CD4-positive, alpha-beta memory T cell (primary cell): ENCODE data around the gene AKIP1. TPM values are rescaled to one million over a fixed set of nuclear protein-coding genes. Genes with fewer than 3 reads are reported as not detected.

ENCODE experiments used
- CTCF ChIA-PET: fragments of 350-600 bp; sonication (Branson Sonifier 250); formaldehyde crosslinking; loops from one replicate; lab custom pipeline; 2021; ENCODE audit warnings: inconsistent platforms; ENCODE audit not compliant: partially characterized antibody; lab: Charles Lee
- POLR2A ChIA-PET: fragments of 350-600 bp; sonication (Branson Sonifier 250); formaldehyde crosslinking; loops from one replicate; lab custom pipeline; 2021; ENCODE audit not compliant: partially characterized antibody; lab: Charles Lee
- DNase-seq, 5 donors: peaks; one replicate each; pipeline versions ENCODE4 v3.0.0 to v3.0.0-alpha.2; 2020 to 2022; ENCODE audit warnings: mixed read lengths in 1 of 5
- H3K27ac ChIP-seq: one replicate; pipeline ENCODE4 v1.7.0; 2013; ENCODE audit warnings: low read depth, low read length
- H3K27me3 ChIP-seq: 2 replicates; pipeline ENCODE4 v1.7.0; 2013; ENCODE audit warnings: mild to moderate bottlenecking, low read length, moderate library complexity; ENCODE audit not compliant: insufficient read depth
- H3K36me3 ChIP-seq: 2 replicates; pipeline ENCODE4 v1.7.0; 2013; ENCODE audit warnings: mild to moderate bottlenecking, low read length, moderate library complexity; ENCODE audit not compliant: insufficient read depth
- H3K4me1 ChIP-seq: 2 replicates; pipeline ENCODE4 v1.7.0; 2013; ENCODE audit warnings: mild to moderate bottlenecking, low read length, moderate library complexity; ENCODE audit not compliant: insufficient read depth
- H3K4me3 ChIP-seq, 2 donors: one replicate each; pipeline ENCODE4 v1.7.0; 2013; ENCODE audit warnings: low read length in 2 of 2, mild to moderate bottlenecking in 1 of 2
- H3K9me3 ChIP-seq, 2 donors: one replicate each; pipeline ENCODE4 v1.7.0; 2013; ENCODE audit warnings: low read length in 2 of 2, control low read depth in 1 of 2; ENCODE audit not compliant: control insufficient read depth in 1 of 2
- H3K27ac Mint-ChIP-seq, 7 donors: one replicate each; pipeline ENCODE4 v1.8.0; 2020 to 2021; ENCODE audit warnings: mixed read lengths in 7 of 7, mild to moderate bottlenecking in 6 of 7, inconsistent platforms in 3 of 7, moderate library complexity in 3 of 7
- H3K27me3 Mint-ChIP-seq, 2 donors: one replicate each; pipeline ENCODE4 v1.8.0; 2020 to 2021; ENCODE audit warnings: mixed read lengths in 2 of 2
- H3K36me3 Mint-ChIP-seq, 2 donors: one replicate each; pipeline ENCODE4 v1.8.0; 2020 to 2021; ENCODE audit warnings: mixed read lengths in 2 of 2, inconsistent platforms in 1 of 2, mild to moderate bottlenecking in 1 of 2
- H3K4me1 Mint-ChIP-seq, 4 donors: one replicate each; pipeline ENCODE4 v1.8.0; 2020 to 2021; ENCODE audit warnings: mixed read lengths in 4 of 4, mild to moderate bottlenecking in 1 of 4
- H3K4me3 Mint-ChIP-seq, 8 donors: one replicate each; pipeline ENCODE4 v1.8.0; 2020 to 2021; ENCODE audit warnings: mixed read lengths in 8 of 8, mild to moderate bottlenecking in 7 of 8, moderate library complexity in 6 of 8, inconsistent platforms in 3 of 8
- H3K9me3 Mint-ChIP-seq, 8 donors: one replicate each; pipeline ENCODE4 v1.8.0; 2020 to 2021; ENCODE audit warnings: mixed read lengths in 8 of 8, mild to moderate bottlenecking in 5 of 8, inconsistent platforms in 3 of 8, moderate library complexity in 1 of 8
- intact Hi-C: fragments of 100-400 bp; cut with micrococcal nuclease; formaldehyde crosslinking; loops from one replicate; pipeline ENCODE4 v1.15.1; 2023
- polyA plus RNA-seq, 2 donors: library from polyadenylated mRNA; unstranded; fragments of 300-500 nt; fragmentation: Illumina TruSeq; gene quantifications; one replicate each; pipeline ENCODE4 v1.2.3, GENCODE V29; 2021
- total RNA-seq, 2 experiments: library from RNA; stranded (reverse); gene quantifications; one replicate each; pipeline ENCODE4 v1.2.3, GENCODE V29; 2021

AKIP1 gene, protein sequence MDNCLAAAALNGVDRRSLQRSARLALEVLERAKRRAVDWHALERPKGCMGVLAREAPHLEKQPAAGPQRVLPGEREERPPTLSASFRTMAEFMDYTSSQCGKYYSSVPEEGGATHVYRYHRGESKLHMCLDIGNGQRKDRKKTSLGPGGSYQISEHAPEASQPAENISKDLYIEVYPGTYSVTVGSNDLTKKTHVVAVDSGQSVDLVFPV
- total RNA-seq (10 to 100 TPM; 13.3 to 14.5 TPM), polyA plus RNA-seq (10 to 100 TPM; 16.5 to 20.2 TPM)

DNA sequence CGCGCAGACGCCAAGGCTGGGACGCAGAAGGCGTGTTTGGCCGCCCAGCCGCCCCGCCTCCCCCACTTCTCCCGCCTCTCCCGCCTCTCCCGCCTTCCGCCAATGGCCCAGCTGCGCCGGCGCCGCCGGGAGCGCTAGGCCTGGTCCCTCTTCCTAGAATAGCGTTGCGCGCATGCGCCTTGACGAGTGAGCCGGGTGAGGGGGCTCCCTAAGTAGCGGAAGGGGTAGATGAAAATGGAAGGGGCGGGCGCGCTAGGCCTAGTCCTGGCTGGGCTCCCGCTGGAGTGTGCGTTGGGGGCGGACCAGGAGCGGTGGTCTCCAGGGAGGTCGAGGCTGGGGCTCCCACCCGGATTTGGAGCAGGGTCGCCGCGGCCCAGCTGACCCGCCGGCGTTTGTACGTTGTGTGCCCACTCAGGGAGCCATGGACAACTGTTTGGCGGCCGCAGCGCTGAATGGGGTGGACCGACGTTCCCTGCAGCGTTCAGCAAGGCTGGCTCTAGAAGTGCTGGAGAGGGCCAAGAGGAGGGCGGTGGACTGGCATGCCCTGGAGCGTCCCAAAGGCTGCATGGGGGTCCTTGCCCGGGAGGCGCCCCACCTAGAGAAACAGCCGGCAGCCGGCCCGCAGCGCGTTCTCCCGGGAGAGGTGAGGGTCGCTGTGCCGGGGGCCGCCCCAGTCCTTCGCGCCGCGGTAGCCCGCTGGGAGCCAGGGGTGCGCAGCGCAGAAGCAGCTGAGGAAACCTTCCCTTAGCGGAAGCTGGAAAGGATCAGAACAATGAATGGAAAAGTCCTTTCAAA lies at the start of gene AKIP1:
TSS of gene AKIP1 (plus strand) at position 161 of the 795 bp plus-strand sequence. CDS start at position 422, 261 bp downstream.
- ChIA-PET POLR2A (interaction anchor here (0.6 to 3.1 kb wide), 10 partner anchors 48 to 702 kb away, joined by 3 to 19 read pairs (median 4); partner anchors contain the start of genes NRIP3, RPL27A, TMEM9B and TRIM66), CTCF (interaction anchor here (1.3 to 3.2 kb wide), 4 partner anchors 49 to 227 kb away, joined by 5 to 26 read pairs (median 12); no protein-coding TSS in a partner anchor)
- DNase-seq, result peak; percentile 63 to 78 (median 65)
- Histone ChIP-seq H3K36me3 (no peaks in the 10 kb centered on the region), H3K27ac (peak within 1 kb of the TSS; percentile 52), H3K4me3 (peak within 1 kb of the TSS; percentile 76 to 79), H3K27me3 (no peaks in the 10 kb centered on the region), H3K4me1 (peaks cover 38% of the 10 kb centered on the region), H3K9me3 (no peaks in the 10 kb centered on the region)
- H3K36me3 Mint-ChIP-seq, result peaks cover 0 to 2% of the 10 kb centered on the region in 2 donors
- H3K27me3 Mint-ChIP-seq, result no peaks in the 10 kb centered on the region
- no peaks in the 10 kb centered on the region for H3K9me3 Mint-ChIP-seq
- intact Hi-C loops, result loop anchor here (2.0 to 5.0 kb wide), 6 partner anchors 91 to 924 kb away; partner anchors contain the start of genes EIF3F, NRIP3, RPL27A and TMEM41B
- peak within 1 kb of the TSS; percentile 57 to 94 (median 89) for H3K27ac Mint-ChIP-seq
- H3K4me3 Mint-ChIP-seq, result peak within 1 kb of the TSS; percentile 91 to 97 (median 92)
- peaks cover 27 to 60% (median 41%) of the 10 kb centered on the region in 4 donors for H3K4me1 Mint-ChIP-seq

DNA sequence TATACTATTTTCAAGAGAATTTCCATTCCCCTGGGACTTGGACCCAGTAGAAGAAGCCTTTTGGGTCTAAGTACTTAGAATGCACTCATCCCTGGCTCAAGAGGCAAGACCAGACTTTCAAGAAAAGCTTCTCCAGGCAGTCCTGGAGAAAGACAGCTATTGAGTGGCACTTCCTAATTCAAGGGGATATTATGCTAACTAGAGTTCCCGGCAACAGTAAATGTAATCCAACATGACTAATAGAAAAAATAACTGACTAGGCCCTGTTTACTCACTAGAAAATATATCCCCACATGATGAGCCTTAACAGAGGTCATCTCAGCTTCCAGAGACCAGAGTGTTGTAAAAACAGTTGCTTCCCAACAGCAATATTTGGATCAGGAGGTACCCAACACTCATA lies 47.2 kb upstream of the AKIP1 start:
- Mint-ChIP-seq H3K4me3 (no peak overlapping the region), H3K27ac (no peak overlapping the region), H3K9me3 (no peaks in the 10 kb centered on the region), H3K4me1 (no peaks in the 10 kb centered on the region), H3K36me3 (no peaks in the 10 kb centered on the region), H3K27me3 (peaks cover 12 to 21% of the 10 kb centered on the region in 2 donors)
- ChIA-PET POLR2A (no interaction called here), CTCF (no interaction called here)
- H3K36me3 ChIP-seq, result no peaks in the 10 kb centered on the region
- H3K9me3 ChIP-seq, result no peaks in the 10 kb centered on the region
- no peak overlapping the region for H3K4me3 ChIP-seq
- no peak overlapping the region for H3K27ac ChIP-seq
- H3K4me1 ChIP-seq, result no peaks in the 10 kb centered on the region
- intact Hi-C loops, result no loop called here
- DNase-seq, result no peak
- H3K27me3 ChIP-seq, result peaks cover 4% of the 10 kb centered on the region

GRCh38 chr11:8865304-8865703 lies 45.7 kb upstream of the AKIP1 start:
- H3K27me3 ChIP-seq, result peaks cover 8% of the 10 kb centered on the region
- H3K9me3 ChIP-seq, result no peaks in the 10 kb centered on the region
- no peak overlapping the region for H3K4me3 ChIP-seq
- intact Hi-C loops, result no loop called here
- H3K4me1 ChIP-seq, result peaks cover 3% of the 10 kb centered on the region
- H3K27ac Mint-ChIP-seq, result peak overlapping the region in 1 of 7 donors; percentile 53
- H3K36me3 Mint-ChIP-seq, result no peaks in the 10 kb centered on the region
- H3K4me3 Mint-ChIP-seq, result no peak overlapping the region
- H3K27ac ChIP-seq, result no peak overlapping the region
- H3K4me1 Mint-ChIP-seq, result peaks cover 0 to 3% (median 2%) of the 10 kb centered on the region in 4 donors
- no peak for DNase-seq
- no peaks in the 10 kb centered on the region for H3K9me3 Mint-ChIP-seq
- ChIA-PET POLR2A (no interaction called here), CTCF (no interaction called here)
- no peaks in the 10 kb centered on the region for H3K36me3 ChIP-seq
- peaks cover 17 to 26% of the 10 kb centered on the region in 2 donors for H3K27me3 Mint-ChIP-seq

DNA sequence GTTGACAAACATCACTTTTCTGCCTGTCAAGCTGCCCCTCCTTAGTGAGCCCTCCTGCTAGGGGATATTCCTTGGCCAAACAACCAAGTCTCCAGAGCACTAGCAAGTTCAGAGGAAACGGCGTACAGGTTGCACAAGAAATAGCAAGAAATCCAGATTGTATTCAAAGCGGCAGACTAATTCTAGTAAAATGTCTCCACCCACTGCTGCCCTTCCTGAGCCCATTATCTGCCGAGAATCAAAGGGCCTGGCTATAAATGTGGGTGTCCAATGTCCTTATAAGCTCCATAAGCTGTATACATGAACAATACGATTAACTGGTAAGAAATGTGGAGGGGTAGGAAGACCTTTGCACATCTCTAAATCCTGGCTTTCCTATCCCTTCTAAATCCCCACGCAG lies 44.0 kb upstream of the AKIP1 start:
- ChIA-PET CTCF (no interaction called here), POLR2A (no interaction called here)
- H3K27ac Mint-ChIP-seq, result no peak overlapping the region
- H3K36me3 ChIP-seq, result no peaks in the 10 kb centered on the region
- H3K27me3 Mint-ChIP-seq, result peaks cover 25 to 34% of the 10 kb centered on the region in 2 donors
- peaks cover 0 to 2% (median 0%) of the 10 kb centered on the region in 8 donors for H3K9me3 Mint-ChIP-seq
- H3K36me3 Mint-ChIP-seq, result no peaks in the 10 kb centered on the region
- no peak overlapping the region for H3K4me3 ChIP-seq
- no peak overlapping the region for H3K27ac ChIP-seq
- H3K4me1 Mint-ChIP-seq, result peaks cover 3 to 6% (median 4%) of the 10 kb centered on the region in 4 donors
- peaks cover 6% of the 10 kb centered on the region for H3K4me1 ChIP-seq
- no peak for DNase-seq
- peaks cover 12% of the 10 kb centered on the region for H3K27me3 ChIP-seq
- no peaks in the 10 kb centered on the region for H3K9me3 ChIP-seq
- no peak overlapping the region for H3K4me3 Mint-ChIP-seq
- intact Hi-C loops, result no loop called here

GRCh38 chr11:8867931-8868631 lies 42.9 kb upstream of the AKIP1 start:
- ChIA-PET CTCF (interaction anchor here (1.4 kb wide), 1 partner anchor 40 kb away, joined by 3 read pairs; no protein-coding TSS in a partner anchor), POLR2A (no interaction called here)
- peaks cover 14% of the 10 kb centered on the region for H3K27me3 ChIP-seq
- Mint-ChIP-seq H3K4me1 (peaks cover 3 to 6% (median 4%) of the 10 kb centered on the region in 4 donors), H3K27me3 (peaks cover 29 to 40% of the 10 kb centered on the region in 2 donors), H3K36me3 (no peaks in the 10 kb centered on the region), H3K9me3 (peaks cover 0 to 2% (median 0%) of the 10 kb centered on the region in 8 donors), H3K27ac (no peak overlapping the region), H3K4me3 (no peak overlapping the region)
- no peaks in the 10 kb centered on the region for H3K9me3 ChIP-seq
- H3K36me3 ChIP-seq, result no peaks in the 10 kb centered on the region
- no peak overlapping the region for H3K4me3 ChIP-seq
- no peak overlapping the region for H3K27ac ChIP-seq
- peaks cover 6% of the 10 kb centered on the region for H3K4me1 ChIP-seq
- intact Hi-C loops, result no loop called here
- DNase-seq, result no peak

- peak in 1 of 5 donors; percentile 3 for DNase-seq
- H3K36me3 ChIP-seq, result no peaks in the 10 kb centered on the region
- Mint-ChIP-seq H3K4me3 (peak overlapping the region; percentile 44 to 74 (median 58)), H3K9me3 (peaks cover 0 to 2% (median 0%) of the 10 kb centered on the region in 8 donors), H3K27ac (no peak overlapping the region), H3K27me3 (peaks cover 29 to 44% of the 10 kb centered on the region in 2 donors), H3K36me3 (no peaks in the 10 kb centered on the region), H3K4me1 (peaks cover 3 to 13% (median 7%) of the 10 kb centered on the region in 4 donors)
- CTCF ChIA-PET, result no interaction called here
- H3K4me3 ChIP-seq, result no peak overlapping the region
- peaks cover 14% of the 10 kb centered on the region for H3K27me3 ChIP-seq
- peaks cover 6% of the 10 kb centered on the region for H3K4me1 ChIP-seq
- H3K9me3 ChIP-seq, result no peaks in the 10 kb centered on the region
- POLR2A ChIA-PET, result no interaction called here
- intact Hi-C loops, result no loop called here
- no peak overlapping the region for H3K27ac ChIP-seq
Observed at GRCh38 chr11:8870411-8871170, 40.4 kb upstream of the AKIP1 start.
